ENCODE data around the gene PNMA8A. TPM values are rescaled to one million over a fixed set of nuclear protein-coding genes. Genes with fewer than 3 reads are reported as not detected.

Gene PNMA8A
- total RNA-seq, 4 donors from 2014 or later: 0.30 to 4.0 (median 2.7) TPM

- no peak overlapping the region for H3K4me3 ChIP-seq (ENCODE audit: low read depth, poor library complexity, severe bottlenecking)
- WGBS, 2 donors: 41 to 56% methylated on average over 26 to 46 of the region's 49 CpGs
- TF ChIP-seq, protein P1, sequence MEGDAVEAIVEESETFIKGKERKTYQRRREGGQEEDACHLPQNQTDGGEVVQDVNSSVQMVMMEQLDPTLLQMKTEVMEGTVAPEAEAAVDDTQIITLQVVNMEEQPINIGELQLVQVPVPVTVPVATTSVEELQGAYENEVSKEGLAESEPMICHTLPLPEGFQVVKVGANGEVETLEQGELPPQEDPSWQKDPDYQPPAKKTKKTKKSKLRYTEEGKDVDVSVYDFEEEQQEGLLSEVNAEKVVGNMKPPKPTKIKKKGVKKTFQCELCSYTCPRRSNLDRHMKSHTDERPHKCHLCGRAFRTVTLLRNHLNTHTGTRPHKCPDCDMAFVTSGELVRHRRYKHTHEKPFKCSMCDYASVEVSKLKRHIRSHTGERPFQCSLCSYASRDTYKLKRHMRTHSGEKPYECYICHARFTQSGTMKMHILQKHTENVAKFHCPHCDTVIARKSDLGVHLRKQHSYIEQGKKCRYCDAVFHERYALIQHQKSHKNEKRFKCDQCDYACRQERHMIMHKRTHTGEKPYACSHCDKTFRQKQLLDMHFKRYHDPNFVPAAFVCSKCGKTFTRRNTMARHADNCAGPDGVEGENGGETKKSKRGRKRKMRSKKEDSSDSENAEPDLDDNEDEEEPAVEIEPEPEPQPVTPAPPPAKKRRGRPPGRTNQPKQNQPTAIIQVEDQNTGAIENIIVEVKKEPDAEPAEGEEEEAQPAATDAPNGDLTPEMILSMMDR (IDR thresholded peaks at IDR 0.05): no peak
- TF ChIP-seq POLR2A (IDR thresholded peaks at IDR 0.05): no peak
- intact Hi-C loops (cut with DNase I; ENCODE audit: low total_unique reads): no loop called here
- no peak for DNase-seq (ENCODE audit: low spot score in 2 of 2)
These were observed 23.8 kb upstream of the PNMA8A start for GRCh38 chr19:46494941-46495785.

DNA sequence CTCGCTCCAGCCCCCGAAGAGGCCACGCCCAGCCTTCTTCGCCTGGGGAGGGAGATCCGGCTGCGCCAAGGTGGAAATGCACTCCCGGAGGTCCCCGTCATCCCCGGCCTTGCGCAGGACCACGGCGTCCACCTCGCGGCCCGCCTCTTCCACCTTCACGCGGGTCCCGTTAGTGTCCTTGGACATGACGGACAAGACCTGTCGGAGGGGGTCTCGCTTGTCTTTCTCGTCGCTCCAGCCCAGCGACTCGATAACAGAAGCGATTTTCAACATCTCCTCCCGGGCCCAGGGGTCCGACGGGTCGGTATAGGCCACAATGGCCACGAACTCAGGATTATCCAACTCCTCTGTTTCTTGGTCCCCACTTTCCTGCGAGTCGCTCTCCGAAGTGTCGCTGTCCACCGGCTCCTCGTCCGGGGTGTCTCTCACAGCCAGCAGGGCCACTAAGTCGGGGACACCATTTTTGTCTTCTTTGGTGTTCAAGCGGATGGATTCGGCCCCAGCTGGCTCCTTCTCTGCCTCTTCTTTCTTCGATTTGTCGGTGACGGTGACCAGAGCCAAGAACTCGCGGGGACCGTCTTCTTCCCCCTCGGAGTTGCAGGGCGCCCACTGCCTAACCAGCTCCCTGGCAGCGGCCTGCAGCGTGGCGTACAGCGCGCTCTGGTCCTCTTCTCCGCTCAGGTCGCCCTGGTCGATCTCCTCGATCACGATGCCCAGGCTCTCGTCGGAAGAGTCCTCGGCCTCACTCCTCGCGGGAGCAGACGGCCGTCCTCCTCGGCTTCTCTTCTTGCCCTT, 23.0 kb upstream of the PNMA8A start:
- DNase-seq (ENCODE audit: low spot score in 2 of 2): no peak
- TF ChIP-seq, protein P1 (IDR thresholded peaks at IDR 0.05): no peak
- TF ChIP-seq POLR2A (IDR thresholded peaks at IDR 0.05): no peak
- intact Hi-C loops (cut with DNase I; ENCODE audit: low total_unique reads): no loop called here

GRCh38 chr19:46493236-46494145, 22.1 kb upstream of the PNMA8A start:
- TF ChIP-seq POLR2A (IDR thresholded peaks at IDR 0.05): no peak
- TF ChIP-seq, protein P1 (IDR thresholded peaks at IDR 0.05): no peak
- DNase-seq (ENCODE audit: low spot score in 2 of 2): no peak
- 8 to 16% methylated on average over 49 to 76 of the region's 92 CpGs for WGBS, 2 donors
- H3K4me3 ChIP-seq (ENCODE audit: low read depth, poor library complexity, severe bottlenecking): no peak overlapping the region
- intact Hi-C loops (cut with DNase I; ENCODE audit: low total_unique reads): no loop called here

More for the DNA sequence above, 23.0 kb upstream of the PNMA8A start:
- H3K4me3 ChIP-seq (ENCODE audit: low read depth, poor library complexity, severe bottlenecking): no peak overlapping the region
- 73 to 83% methylated on average over 67 of the region's 67 CpGs for WGBS, 2 donors

DNA sequence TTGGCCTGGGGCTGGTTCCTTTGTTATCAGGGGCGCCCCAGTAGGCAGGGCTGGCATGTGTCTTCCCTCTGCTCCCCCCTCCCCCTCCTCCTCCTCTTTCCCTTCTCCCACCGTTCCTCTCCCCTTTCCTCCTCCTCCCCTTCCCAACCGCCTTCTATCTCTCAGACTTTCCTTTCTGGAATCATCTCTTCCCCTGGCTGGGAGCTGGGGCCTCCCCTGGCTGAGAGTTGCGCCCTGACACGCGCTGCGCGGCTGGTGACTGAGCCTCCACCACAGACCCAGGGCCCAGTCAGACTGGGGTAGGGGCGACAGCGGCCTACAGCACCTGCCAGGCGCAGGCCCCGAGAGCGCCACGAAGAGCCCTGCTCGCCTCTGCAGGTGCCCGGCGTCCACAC, 21.5 kb upstream of the PNMA8A start:
- no peak for DNase-seq (ENCODE audit: low spot score in 2 of 2)
- TF ChIP-seq POLR2A (IDR thresholded peaks at IDR 0.05): no peak
- TF ChIP-seq, protein P1 (IDR thresholded peaks at IDR 0.05): no peak
- no peak overlapping the region for H3K4me3 ChIP-seq (ENCODE audit: low read depth, poor library complexity, severe bottlenecking)
- intact Hi-C loops (cut with DNase I; ENCODE audit: low total_unique reads): no loop called here
- 19 to 27% methylated on average over 17 of the region's 17 CpGs for WGBS, 2 donors

DNA sequence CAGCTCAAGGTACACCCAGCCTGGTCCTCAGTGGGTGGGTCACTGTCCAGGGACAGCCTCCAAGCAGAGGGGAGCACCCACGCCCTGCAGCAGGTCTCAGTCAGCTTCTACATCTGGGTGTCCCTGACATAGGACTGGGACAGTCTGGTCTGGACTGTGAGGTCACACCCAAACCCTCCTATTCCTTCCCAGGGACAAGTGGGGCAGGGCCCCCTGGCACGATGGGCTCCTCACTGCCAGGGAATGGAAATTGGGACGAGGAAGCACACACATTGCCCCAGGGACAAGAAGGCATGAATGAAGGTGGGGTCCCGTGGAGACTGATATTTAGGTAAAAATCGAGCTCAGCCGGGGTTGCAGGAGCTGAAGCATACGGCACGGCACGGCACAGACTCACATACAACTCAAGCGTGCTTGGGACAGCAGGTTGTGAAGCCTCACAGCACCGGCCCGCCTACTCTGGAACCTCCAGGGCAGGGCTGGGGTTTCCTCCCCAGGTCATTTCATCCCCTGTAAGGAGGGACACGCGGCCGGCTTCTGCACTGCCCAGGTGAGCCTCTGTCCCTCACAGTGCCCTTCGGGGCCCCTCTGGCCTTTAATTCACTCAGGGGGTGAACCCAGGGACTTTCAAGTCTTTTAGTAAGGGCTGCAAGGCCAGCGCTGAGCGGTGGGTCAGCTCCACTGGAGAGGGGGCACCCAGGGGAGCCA, 20.8 kb upstream of the PNMA8A start:
- TF ChIP-seq, protein P1 (IDR thresholded peaks at IDR 0.05): no peak
- TF ChIP-seq POLR2A (IDR thresholded peaks at IDR 0.05): no peak
- no peak overlapping the region for H3K4me3 ChIP-seq (ENCODE audit: low read depth, poor library complexity, severe bottlenecking)
- intact Hi-C loops (cut with DNase I; ENCODE audit: low total_unique reads): no loop called here
- no peak for DNase-seq (ENCODE audit: low spot score in 2 of 2)
- 58 to 66% methylated on average over 14 to 18 of the region's 18 CpGs for whole genome bisulfite sequencing, 2 donors

Data from lower leg skin (tissue), 4 donors.